ENCODE measurements around the gene NRSN1.
A peak's percentile ranks its signal among the peaks of the same experiment; 100 is the strongest.

The NRSN1 gene, protein sequence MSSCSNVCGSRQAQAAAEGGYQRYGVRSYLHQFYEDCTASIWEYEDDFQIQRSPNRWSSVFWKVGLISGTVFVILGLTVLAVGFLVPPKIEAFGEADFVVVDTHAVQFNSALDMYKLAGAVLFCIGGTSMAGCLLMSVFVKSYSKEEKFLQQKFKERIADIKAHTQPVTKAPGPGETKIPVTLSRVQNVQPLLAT

DNA sequence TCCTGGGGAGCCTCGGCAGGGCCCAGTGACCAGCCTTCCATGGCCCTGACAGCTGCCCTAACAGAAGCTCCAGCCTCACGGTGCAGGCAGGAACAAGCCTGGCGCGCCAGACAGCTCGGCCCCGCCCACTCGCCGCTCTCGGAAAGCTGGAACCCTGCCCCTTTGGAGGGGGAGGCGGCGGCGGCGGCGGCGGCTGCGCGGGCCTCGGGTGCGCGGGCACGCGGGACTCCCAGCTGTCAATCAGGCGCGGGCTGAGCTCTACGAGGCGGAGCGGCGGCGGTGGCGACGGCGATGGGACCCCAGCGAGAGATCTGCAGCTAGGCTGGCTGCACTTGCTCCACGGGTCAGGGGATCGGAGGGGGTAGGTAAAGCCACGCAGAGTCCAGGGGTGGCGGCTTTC lies at the start of gene NRSN1:
TSS of gene NRSN1 (plus strand) at position 236 of the 400 bp plus-strand sequence. CDS start 8,113 bp downstream, outside the sequence.
- POLR2A ChIA-PET = no interaction called here
- CTCF ChIA-PET = no interaction called here
- TF ChIP-seq LEF1 (IDR thresholded peaks at IDR 0.05; ENCODE audit: borderline replicate concordance) = no peak
- TF ChIP-seq FOXA1 (IDR thresholded peaks at IDR 0.05) = no peak
- TF ChIP-seq, protein P1, sequence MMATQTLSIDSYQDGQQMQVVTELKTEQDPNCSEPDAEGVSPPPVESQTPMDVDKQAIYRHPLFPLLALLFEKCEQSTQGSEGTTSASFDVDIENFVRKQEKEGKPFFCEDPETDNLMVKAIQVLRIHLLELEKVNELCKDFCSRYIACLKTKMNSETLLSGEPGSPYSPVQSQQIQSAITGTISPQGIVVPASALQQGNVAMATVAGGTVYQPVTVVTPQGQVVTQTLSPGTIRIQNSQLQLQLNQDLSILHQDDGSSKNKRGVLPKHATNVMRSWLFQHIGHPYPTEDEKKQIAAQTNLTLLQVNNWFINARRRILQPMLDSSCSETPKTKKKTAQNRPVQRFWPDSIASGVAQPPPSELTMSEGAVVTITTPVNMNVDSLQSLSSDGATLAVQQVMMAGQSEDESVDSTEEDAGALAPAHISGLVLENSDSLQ (IDR thresholded peaks at IDR 0.05) = peak; percentile 30; the same call in 1 of the 2 replicates
- DNase-seq (ENCODE audit: extremely low spot score) = peak; percentile 22

DNA sequence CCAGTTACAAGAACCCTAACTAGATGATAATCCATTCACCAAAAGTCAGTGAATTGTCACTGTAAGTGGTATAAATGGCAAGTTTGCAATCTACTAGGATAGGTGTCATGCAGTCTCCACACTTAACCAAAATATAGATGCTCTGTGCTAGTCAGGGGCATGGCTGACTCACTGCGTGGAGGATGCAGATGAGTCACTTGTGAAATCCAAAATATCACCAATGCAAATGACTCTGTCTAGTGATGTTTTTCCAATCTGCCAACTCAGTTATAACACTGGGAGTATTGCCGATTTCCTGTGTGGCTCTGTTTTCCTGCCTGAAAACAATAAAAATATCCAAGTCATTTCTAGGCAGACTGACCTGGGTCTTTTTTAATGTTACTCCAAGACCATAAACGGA lies 47.8 kb upstream of the NRSN1 start:
- ChIA-PET POLR2A (no interaction called here), CTCF (no interaction called here)
- no peak for DNase-seq (ENCODE audit: extremely low spot score)
- no peak for TF ChIP-seq ELF4 (IDR thresholded peaks at IDR 0.05)
- TF ChIP-seq, protein P1 (IDR thresholded peaks at IDR 0.05) = no peak
- TF ChIP-seq NFRKB (IDR thresholded peaks at IDR 0.05) = no peak
- no peak for TF ChIP-seq TARDBP (IDR thresholded peaks at IDR 0.05)
- TF ChIP-seq HDGF (IDR thresholded peaks at IDR 0.05; ENCODE audit: borderline replicate concordance) = no peak
- no peak for TF ChIP-seq FOXM1 (IDR thresholded peaks at IDR 0.05; ENCODE audit: borderline replicate concordance)
- no peak for TF ChIP-seq CTBP1 (IDR thresholded peaks at IDR 0.05; ENCODE audit: borderline replicate concordance)
- no peak for TF ChIP-seq ZNF384 (IDR thresholded peaks at IDR 0.05)
- TF ChIP-seq LEF1 (IDR thresholded peaks at IDR 0.05; ENCODE audit: borderline replicate concordance) = no peak
- TF ChIP-seq SUZ12 (IDR thresholded peaks at IDR 0.05) = no peak
- no peak for TF ChIP-seq SP1 (IDR thresholded peaks at IDR 0.05)
- no peak for TF ChIP-seq L3MBTL2 (conservative IDR thresholded peaks at IDR 0.05)
- TF ChIP-seq ARNT (IDR thresholded peaks at IDR 0.05) = no peak

DNA sequence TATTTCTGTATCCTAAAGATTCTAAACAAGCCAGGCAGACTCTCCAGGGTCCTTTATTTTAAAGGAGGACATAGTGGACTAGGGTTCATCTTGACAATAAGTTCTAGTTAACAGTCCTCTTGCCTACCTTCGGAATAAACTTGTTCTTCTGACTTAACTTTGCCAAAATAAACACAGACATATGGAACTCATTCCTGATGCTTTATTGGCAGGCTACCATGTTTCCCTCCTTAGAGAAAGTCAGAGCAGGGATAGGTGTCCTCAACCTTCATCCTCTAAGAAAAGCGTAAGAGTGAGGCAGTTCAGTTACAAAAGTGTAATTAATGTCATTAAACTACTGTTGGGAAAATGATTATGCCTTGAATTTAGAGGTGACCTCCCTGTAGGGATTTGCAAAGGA lies 46.9 kb upstream of the NRSN1 start:
- ChIA-PET POLR2A (no interaction called here), CTCF (no interaction called here)
- no peak for DNase-seq (ENCODE audit: extremely low spot score)
- no peak for TF ChIP-seq L3MBTL2 (conservative IDR thresholded peaks at IDR 0.05)
- no peak for TF ChIP-seq SUZ12 (IDR thresholded peaks at IDR 0.05)
- TF ChIP-seq BHLHE40 (IDR thresholded peaks at IDR 0.05; ENCODE audit: borderline replicate concordance) = no peak
- TF ChIP-seq SP1 (IDR thresholded peaks at IDR 0.05) = no peak
- no peak for TF ChIP-seq ZNF384 (IDR thresholded peaks at IDR 0.05)
- TF ChIP-seq, protein P1 (IDR thresholded peaks at IDR 0.05) = no peak
- no peak for TF ChIP-seq ARNT (IDR thresholded peaks at IDR 0.05)
- TF ChIP-seq LEF1 (IDR thresholded peaks at IDR 0.05; ENCODE audit: borderline replicate concordance) = no peak
- no peak for TF ChIP-seq CTBP1 (IDR thresholded peaks at IDR 0.05; ENCODE audit: borderline replicate concordance)
- TF ChIP-seq ELF4 (IDR thresholded peaks at IDR 0.05) = no peak
- no peak for TF ChIP-seq FOXA1 (IDR thresholded peaks at IDR 0.05)
- no peak for TF ChIP-seq HDGF (IDR thresholded peaks at IDR 0.05; ENCODE audit: borderline replicate concordance)
- TF ChIP-seq TARDBP (IDR thresholded peaks at IDR 0.05) = no peak
- TF ChIP-seq FOXM1 (IDR thresholded peaks at IDR 0.05; ENCODE audit: borderline replicate concordance) = no peak
- no peak for TF ChIP-seq FOXK2 (IDR thresholded peaks at IDR 0.05)
- no peak for TF ChIP-seq NFRKB (IDR thresholded peaks at IDR 0.05)

DNA sequence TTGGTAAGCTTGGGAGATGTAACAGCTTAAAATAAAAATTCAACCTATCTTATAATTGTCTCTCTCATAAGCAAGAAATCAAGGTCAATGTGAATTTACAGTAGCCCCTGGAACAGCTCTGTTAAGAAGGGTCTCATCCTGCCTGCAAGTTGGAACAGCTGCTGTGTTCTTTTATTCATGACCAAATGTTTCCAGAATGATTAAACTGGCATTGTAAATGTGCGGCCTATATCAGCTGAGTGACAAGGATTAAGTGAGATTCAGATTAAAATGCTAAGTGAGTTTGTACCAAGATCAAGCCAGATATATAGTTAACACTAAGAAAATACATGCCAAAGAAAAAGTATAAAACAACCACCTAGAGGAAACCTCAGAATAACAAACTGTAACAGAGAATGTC lies 45.3 kb upstream of the NRSN1 start:
- TF ChIP-seq ELF4 (IDR thresholded peaks at IDR 0.05) = no peak
- TF ChIP-seq LEF1 (IDR thresholded peaks at IDR 0.05; ENCODE audit: borderline replicate concordance) = no peak
- no peak for TF ChIP-seq FOXM1 (IDR thresholded peaks at IDR 0.05; ENCODE audit: borderline replicate concordance)
- TF ChIP-seq NFRKB (IDR thresholded peaks at IDR 0.05) = no peak
- TF ChIP-seq L3MBTL2 (conservative IDR thresholded peaks at IDR 0.05) = no peak
- TF ChIP-seq CTBP1 (IDR thresholded peaks at IDR 0.05; ENCODE audit: borderline replicate concordance) = no peak
- no peak for TF ChIP-seq FOXA1 (IDR thresholded peaks at IDR 0.05)
- TF ChIP-seq, protein P1 (IDR thresholded peaks at IDR 0.05) = no peak
- no peak for TF ChIP-seq SP1 (IDR thresholded peaks at IDR 0.05)
- TF ChIP-seq BHLHE40 (IDR thresholded peaks at IDR 0.05; ENCODE audit: borderline replicate concordance) = no peak
- TF ChIP-seq TARDBP (IDR thresholded peaks at IDR 0.05) = no peak
- TF ChIP-seq SUZ12 (IDR thresholded peaks at IDR 0.05) = no peak
- no peak for TF ChIP-seq HDGF (IDR thresholded peaks at IDR 0.05; ENCODE audit: borderline replicate concordance)
- no peak for TF ChIP-seq ARNT (IDR thresholded peaks at IDR 0.05)
- no peak for TF ChIP-seq ZNF384 (IDR thresholded peaks at IDR 0.05)
- DNase-seq (ENCODE audit: extremely low spot score) = no peak
- ChIA-PET CTCF (no interaction called here), POLR2A (no interaction called here)

DNA sequence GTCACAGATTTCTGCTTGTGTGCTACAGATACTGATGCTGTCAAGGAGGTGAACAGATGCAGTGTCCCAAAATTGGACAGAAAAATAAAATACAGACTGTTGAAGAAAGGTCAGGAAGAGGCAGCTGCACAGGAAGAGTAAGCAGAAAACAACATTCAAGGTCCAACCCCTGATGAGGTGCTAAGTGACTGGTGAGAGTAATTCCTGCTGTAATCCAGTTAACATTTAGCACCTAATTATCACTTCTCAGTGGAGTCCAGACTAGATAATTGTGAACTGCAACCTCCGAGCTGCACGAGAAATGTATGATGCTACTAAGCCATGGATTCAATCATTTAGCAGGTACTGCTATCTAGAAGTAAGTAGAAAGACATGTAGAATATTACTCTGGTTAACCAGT lies 36.3 kb upstream of the NRSN1 start:
- no peak for DNase-seq (ENCODE audit: extremely low spot score)
- ChIA-PET POLR2A (no interaction called here), CTCF (no interaction called here)
- TF ChIP-seq TARDBP (IDR thresholded peaks at IDR 0.05) (no peak), HDGF (IDR thresholded peaks at IDR 0.05; ENCODE audit: borderline replicate concordance) (no peak), ARNT (IDR thresholded peaks at IDR 0.05) (no peak), FOXM1 (IDR thresholded peaks at IDR 0.05; ENCODE audit: borderline replicate concordance) (no peak), SUZ12 (IDR thresholded peaks at IDR 0.05) (no peak), BHLHE40 (IDR thresholded peaks at IDR 0.05; ENCODE audit: borderline replicate concordance) (no peak), FOXK2 (IDR thresholded peaks at IDR 0.05) (no peak), SP1 (IDR thresholded peaks at IDR 0.05) (no peak), CTBP1 (IDR thresholded peaks at IDR 0.05; ENCODE audit: borderline replicate concordance) (no peak), LEF1 (IDR thresholded peaks at IDR 0.05; ENCODE audit: borderline replicate concordance) (no peak), L3MBTL2 (conservative IDR thresholded peaks at IDR 0.05) (no peak)
- TF ChIP-seq, protein P1 (IDR thresholded peaks at IDR 0.05) = no peak
